WI38 (cell line): ENCODE measurements around the gene OXGR1.

Experiments used
- H3K4me3 ChIP-seq: 2 replicates; pipeline ENCODE4 v1.5.1; 2011; ENCODE audit warnings: low read depth, mild to moderate bottlenecking, control low read depth, low read length
- TF ChIP-seq, protein P1 (sequence below): IDR thresholded peaks from 2 replicates; pipeline ENCODE4 v1.5.1; 2012; ENCODE audit warnings: low read depth, mild to moderate bottlenecking, control low read depth, low read length

Gene OXGR1

DNA sequence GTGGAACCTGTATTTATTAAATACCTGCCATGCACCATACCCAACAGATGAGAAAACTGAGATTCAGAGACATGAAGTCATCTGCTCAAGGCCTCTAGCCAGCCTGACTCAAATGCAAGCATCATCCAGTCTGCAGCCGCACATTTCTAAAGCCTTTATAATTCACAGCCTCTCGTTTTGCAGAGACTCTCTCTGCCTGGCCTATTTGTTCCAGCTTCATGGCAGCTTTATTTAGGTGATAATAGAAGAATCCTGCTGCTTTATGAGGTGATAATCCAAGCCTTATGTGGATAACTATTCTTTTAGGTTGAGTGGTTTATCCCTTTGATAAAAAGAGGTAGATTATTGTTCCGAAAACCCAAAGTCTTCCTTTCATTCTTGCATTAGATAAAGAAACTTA, 58.4 kb downstream of the OXGR1 start:
- TF ChIP-seq, protein P1, sequence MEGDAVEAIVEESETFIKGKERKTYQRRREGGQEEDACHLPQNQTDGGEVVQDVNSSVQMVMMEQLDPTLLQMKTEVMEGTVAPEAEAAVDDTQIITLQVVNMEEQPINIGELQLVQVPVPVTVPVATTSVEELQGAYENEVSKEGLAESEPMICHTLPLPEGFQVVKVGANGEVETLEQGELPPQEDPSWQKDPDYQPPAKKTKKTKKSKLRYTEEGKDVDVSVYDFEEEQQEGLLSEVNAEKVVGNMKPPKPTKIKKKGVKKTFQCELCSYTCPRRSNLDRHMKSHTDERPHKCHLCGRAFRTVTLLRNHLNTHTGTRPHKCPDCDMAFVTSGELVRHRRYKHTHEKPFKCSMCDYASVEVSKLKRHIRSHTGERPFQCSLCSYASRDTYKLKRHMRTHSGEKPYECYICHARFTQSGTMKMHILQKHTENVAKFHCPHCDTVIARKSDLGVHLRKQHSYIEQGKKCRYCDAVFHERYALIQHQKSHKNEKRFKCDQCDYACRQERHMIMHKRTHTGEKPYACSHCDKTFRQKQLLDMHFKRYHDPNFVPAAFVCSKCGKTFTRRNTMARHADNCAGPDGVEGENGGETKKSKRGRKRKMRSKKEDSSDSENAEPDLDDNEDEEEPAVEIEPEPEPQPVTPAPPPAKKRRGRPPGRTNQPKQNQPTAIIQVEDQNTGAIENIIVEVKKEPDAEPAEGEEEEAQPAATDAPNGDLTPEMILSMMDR, result no peak
- no peak overlapping the region for H3K4me3 ChIP-seq
